Endothelial cell of umbilical vein (primary cell): ENCODE data around the gene CCDC146. TPM values are rescaled to one million over a fixed set of nuclear protein-coding genes. Genes with fewer than 3 reads are reported as not detected.

Experiments
- BruUV-seq: library from RNA; stranded (reverse); fragments of 400-500 nt; replicated peaks from 2 replicates; lab custom pipeline; 2021; lab: Mats Ljungman, UMichigan
- CTCF ChIA-PET: fragments of 300-600, 350-600 bp; sonication (Branson Sonifier 250); formaldehyde crosslinking; loops from one replicate; lab custom pipeline; 2021; ENCODE audit warnings: antibody characterized with exemption, inconsistent platforms; lab: Charles Lee
- POLR2A ChIA-PET: fragments of 300-600, 350-600 bp; sonication (Branson Sonifier 250); formaldehyde crosslinking; loops from one replicate; lab custom pipeline; 2021; ENCODE audit warnings: antibody characterized with exemption, inconsistent platforms; lab: Charles Lee
- DNase-seq: peaks from one replicate; pipeline ENCODE4 v3.0.0-alpha.2; 2011; ENCODE audit warnings: low read depth, low spot score
- FAIRE-seq: peaks from 2 replicates; lab custom pipeline; 2011; peaks lifted over from hg19 to GRCh38; lab: Jason Lieb, UNC
- H2AFZ ChIP-seq: 2 replicates; pipeline ENCODE4 v1.6.0; 2012; ENCODE audit warnings: low read depth, low read length, control low read depth, inconsistent platforms
- H3K27ac ChIP-seq: 2 replicates; pipeline ENCODE4 v1.5.1; 2011; ENCODE audit warnings: low read depth, mild to moderate bottlenecking, control low read depth, low read length, moderate library complexity; ENCODE audit not compliant: insufficient read depth
- H3K27me3 ChIP-seq, 2 experiments: 2 replicates each; pipeline versions ENCODE4 v1.6.0 to v1.6.1; 2011; ENCODE audit warnings: low read length in 2 of 2, mixed read lengths in 1 of 2; ENCODE audit not compliant: control insufficient read depth in 2 of 2, insufficient read depth in 2 of 2
- H3K36me3 ChIP-seq, 2 experiments: 2 replicates in 1 of 2; 3 replicates in 1 of 2; pipeline ENCODE4 v1.5.1; 2011; ENCODE audit warnings: low read length in 2 of 2, mild to moderate bottlenecking in 1 of 2, moderate library complexity in 1 of 2; ENCODE audit not compliant: control insufficient read depth in 2 of 2, insufficient read depth in 2 of 2; ENCODE audit errors: extremely low read depth in 1 of 2
- H3K4me1 ChIP-seq: 3 replicates; pipeline ENCODE4 v1.5.1; 2011; ENCODE audit warnings: mild to moderate bottlenecking, low read length; ENCODE audit not compliant: control insufficient read depth, insufficient read depth; ENCODE audit errors: extremely low read depth
- H3K4me2 ChIP-seq: 2 replicates; pipeline ENCODE4 v1.6.1; 2011; ENCODE audit warnings: low read length, control low read depth, mixed read lengths; ENCODE audit not compliant: insufficient read depth
- H3K4me3 ChIP-seq, 3 experiments: fragments of 200-600 bp in 1 of 3; sonication (generic), shearing (Covaris generic) in 1 of 3; replicated peaks in 1 of 3; 2 replicates each; pipeline ENCODE4 v1.5.1; 2011 to 2016; ENCODE audit warnings: control low read depth in 3 of 3, low read length in 3 of 3, mild to moderate bottlenecking in 2 of 3, inconsistent platforms in 1 of 3, low read depth in 1 of 3, moderate library complexity in 1 of 3; ENCODE audit not compliant: insufficient read depth in 1 of 3
- H3K79me2 ChIP-seq: 2 replicates; pipeline ENCODE4 v1.6.0; 2012; ENCODE audit warnings: low read length, inconsistent platforms; ENCODE audit not compliant: control insufficient read depth, insufficient read depth
- H3K9ac ChIP-seq: replicated peaks from 2 replicates; pipeline ENCODE3; 2011; ENCODE audit warnings: low read length, control low read depth; ENCODE audit not compliant: insufficient read depth; ENCODE audit errors: extremely low read depth
- H3K9me1 ChIP-seq: replicated peaks from 3 replicates; pipeline ENCODE4 v1.6.0; 2011; ENCODE audit warnings: mild to moderate bottlenecking, low read length; ENCODE audit not compliant: control insufficient read depth, insufficient read depth; ENCODE audit errors: extremely low read depth
- H3K9me3 ChIP-seq: replicated peaks from 2 replicates; pipeline ENCODE4 v1.5.1; 2012; ENCODE audit warnings: low read length, inconsistent platforms; ENCODE audit not compliant: control insufficient read depth, insufficient read depth
- H4K20me1 ChIP-seq: replicated peaks from 2 replicates; pipeline ENCODE3; 2011; ENCODE audit warnings: mild to moderate bottlenecking, low read length; ENCODE audit not compliant: control insufficient read depth, insufficient read depth; ENCODE audit errors: extremely low read depth
- CTCF ChIP-seq, 2 donors: IDR thresholded peaks; 1 replicate in 1 of 2; 2 replicates in 1 of 2; pipeline ENCODE4 v1.5.1; 2011; ENCODE audit warnings: low read length in 2 of 2, mild to moderate bottlenecking in 2 of 2, moderate library complexity in 2 of 2, control low read depth in 1 of 2, inconsistent platforms in 1 of 2, low read depth in 1 of 2; ENCODE audit not compliant: insufficient read depth in 1 of 2; ENCODE audit errors: extremely low read depth in 1 of 2
- EZH2 ChIP-seq: IDR thresholded peaks from 2 replicates; pipeline ENCODE4 v1.6.1; 2012; ENCODE audit warnings: borderline replicate concordance, low read depth, mild to moderate bottlenecking, moderate library complexity, low read length, inconsistent platforms; ENCODE audit not compliant: severe bottlenecking
- FOS ChIP-seq: IDR thresholded peaks from 2 replicates; pipeline ENCODE4 v1.6.1; 2011; ENCODE audit warnings: mild to moderate bottlenecking, low read length, moderate library complexity, borderline replicate concordance; ENCODE audit not compliant: insufficient read depth
- GATA2 ChIP-seq: IDR thresholded peaks from 2 replicates; pipeline ENCODE4 v1.7.0; 2011; ENCODE audit warnings: low read depth, mild to moderate bottlenecking, moderate library complexity, mixed read lengths, low read length; ENCODE audit not compliant: insufficient read length, insufficient read depth
- JUN ChIP-seq: IDR thresholded peaks from 2 replicates; pipeline ENCODE4 v1.6.1; 2011; ENCODE audit warnings: borderline replicate concordance, low read depth; ENCODE audit not compliant: insufficient read length, insufficient read depth
- MAX ChIP-seq: IDR thresholded peaks from 2 replicates; pipeline ENCODE4 v1.6.1; 2011; ENCODE audit not compliant: insufficient read depth, insufficient read length
- MYC ChIP-seq: IDR thresholded peaks from one replicate; pipeline ENCODE4 v1.6.1; 2011; ENCODE audit warnings: mild to moderate bottlenecking, low read depth, low read length
- POLR2A ChIP-seq: IDR thresholded peaks from 2 replicates; pipeline ENCODE4 v1.6.1; 2012; ENCODE audit warnings: low read depth, mild to moderate bottlenecking, control low read depth, low read length
- POLR2AphosphoS5 ChIP-seq: IDR thresholded peaks from 2 replicates; pipeline ENCODE4 v1.6.1; 2012; ENCODE audit warnings: low read depth, mild to moderate bottlenecking, control low read depth, low read length, moderate library complexity; ENCODE audit not compliant: insufficient read depth
- dilution Hi-C: fragments of 300-500 bp; cut with MboI; formaldehyde crosslinking; loops from one replicate; pipeline ENCODE4 v1.15.0; 2019; ENCODE audit warnings: low sequenced_read_pairs; ENCODE audit not compliant: extremely low pct_ligation_motif_present
- intact Hi-C: fragments of 100-400 bp; cut with micrococcal nuclease; formaldehyde crosslinking; loops from one replicate; pipeline ENCODE4 v1.10.0; 2022
- polyA plus RNA-seq, 4 experiments: library from polyadenylated mRNA; depleted of rRNA in 3 of 4; stranded (reverse) in 3 of 4; unstranded in 1 of 4; fragments of >200 nt; gene quantifications; 2 replicates each; pipeline versions ENCODE4 v1.2.1 to v1.2.3, GENCODE V29; 2011 to 2012; ENCODE audit warnings: missing spikeins in 1 of 4
- total RNA-seq: library from RNA; stranded (reverse); gene quantifications from 2 replicates; pipeline ENCODE4 v1.2.3, GENCODE V29; 2021

Gene CCDC146
- total and polyA plus RNA-seq, 2 donors (not counting 3 experiments of a cell fraction or from before 2014, with no cell fraction given), result 0.65 to 2.2 TPM

- DNase-seq, result no peak
- dilution Hi-C loops, result no loop called here
- FAIRE-seq, result no peak
Measured at GRCh38 chr7:77254429-77254828, 132.0 kb downstream of the CCDC146 start.

More at GRCh38 chr7:77254429-77254828, 132.0 kb downstream of the CCDC146 start:
- Histone ChIP-seq H3K4me2 (no peak overlapping the region), H4K20me1 (no peaks in the 10 kb centered on the region), H3K4me3 (no peak overlapping the region), H3K27me3 (no peaks in the 10 kb centered on the region), H3K27ac (no peak overlapping the region), H3K9me3 (no peaks in the 10 kb centered on the region), H3K9me1 (no peaks in the 10 kb centered on the region), H3K9ac (no peak overlapping the region), H3K79me2 (no peaks in the 10 kb centered on the region), H3K4me1 (peaks cover 4% of the 10 kb centered on the region), H2AFZ (no peak overlapping the region), H3K36me3 (no peaks in the 10 kb centered on the region)
- intact Hi-C loops, result no loop called here
- TF ChIP-seq MYC, result no peak
- no peak for TF ChIP-seq POLR2A
- no peak for TF ChIP-seq FOS
- no peak for TF ChIP-seq POLR2AphosphoS5
- TF ChIP-seq EZH2, result no peak
- TF ChIP-seq GATA2, result no peak
- no peak for TF ChIP-seq CTCF (IDR thresholded peaks at IDR 0.05; ENCODE audit: extremely low read depth in 1 of 2, insufficient read depth in 1 of 2, low read depth in 1 of 2, low read length in 2 of 2)
- TF ChIP-seq JUN, result no peak
- no peak for TF ChIP-seq MAX
- ChIA-PET POLR2A (interaction anchor here (0.6 kb wide), 1 partner anchor 13 kb away, joined by 3 read pairs; no protein-coding TSS in a partner anchor), CTCF (interaction anchor here (1.1 to 2.8 kb wide), 5 partner anchors 11 to 77 kb away, joined by 3 to 10 read pairs (median 3); no protein-coding TSS in a partner anchor)
- BruUV-seq, result no TSS peak
